HG03175 (cell line): ENCODE data around the gene ATP8A2.
"Not testable (repeated sequence)": the region's sequence is repeated elsewhere in the genome, so short reads cannot be mapped to it uniquely, and the experiment has no call there.

Source experiments
- ATAC-seq: cut with Tn5 transposase; IDR thresholded peaks from one replicate; pipeline ENCODE4 v1.9.1; 2021; ENCODE audit warnings: mild to moderate bottlenecking, moderate library complexity; ENCODE audit not compliant: unreplicated experiment

The ATP8A2 gene

GRCh38 chr13:25784119-25784518, 412.3 kb downstream of the ATP8A2 start:
- no peak for ATAC-seq

GRCh38 chr13:25790137-25790536, 418.4 kb downstream of the ATP8A2 start:
- ATAC-seq: not testable (repeated sequence)

- ATAC-seq: no peak
Observed at GRCh38 chr13:25795277-25795676, 423.5 kb downstream of the ATP8A2 start.

GRCh38 chr13:25796474-25796873, 424.7 kb downstream of the ATP8A2 start:
- ATAC-seq: no peak

GRCh38 chr13:25798998-25799397, 427.2 kb downstream of the ATP8A2 start:
- no peak for ATAC-seq

GRCh38 chr13:25800523-25800922, 428.7 kb downstream of the ATP8A2 start:
- no peak for ATAC-seq

GRCh38 chr13:25802579-25802978, 430.8 kb downstream of the ATP8A2 start:
- ATAC-seq: no peak

- ATAC-seq: no peak
Observed at GRCh38 chr13:25803641-25804040, 431.9 kb downstream of the ATP8A2 start.

GRCh38 chr13:25806264-25806974, 434.6 kb downstream of the ATP8A2 start:
- ATAC-seq: peak; percentile 61

GRCh38 chr13:25807562-25807961, 435.8 kb downstream of the ATP8A2 start:
- ATAC-seq: no peak

- ATAC-seq: no peak
Observed at GRCh38 chr13:25811506-25811905, 439.7 kb downstream of the ATP8A2 start.

GRCh38 chr13:25816239-25816638, 444.5 kb downstream of the ATP8A2 start:
- ATAC-seq: no peak

GRCh38 chr13:25819856-25820530, 448.2 kb downstream of the ATP8A2 start:
- ATAC-seq: no peak

- no peak for ATAC-seq
Observed at GRCh38 chr13:25821776-25822175, 450.0 kb downstream of the ATP8A2 start.

- not testable (repeated sequence) for ATAC-seq
Observed at GRCh38 chr13:25827221-25827620, 455.4 kb downstream of the ATP8A2 start.

- no peak for ATAC-seq
Observed at GRCh38 chr13:25827831-25828465, 456.2 kb downstream of the ATP8A2 start.

- no peak for ATAC-seq
Observed at GRCh38 chr13:25833761-25834160, 462.0 kb downstream of the ATP8A2 start.

GRCh38 chr13:25836574-25837336, 465.0 kb downstream of the ATP8A2 start:
- no peak for ATAC-seq

- no peak for ATAC-seq
Observed at GRCh38 chr13:25839371-25839770, 467.6 kb downstream of the ATP8A2 start.

GRCh38 chr13:25840261-25840660, 468.5 kb downstream of the ATP8A2 start:
- no peak for ATAC-seq

- no peak for ATAC-seq
Observed at GRCh38 chr13:25840931-25841330, 469.2 kb downstream of the ATP8A2 start.
